GM23248 (cell line): Measurements from ENCODE around the gene STT3B.

Source experiments
- EZH2 ChIP-seq: fragments of 200-600 bp; sonication (generic); IDR thresholded peaks from 2 replicates; pipeline ENCODE4 v1.6.1; 2018; ENCODE audit warnings: antibody characterized with exemption, mild to moderate bottlenecking; ENCODE audit not compliant: insufficient read depth, poor library complexity, severe bottlenecking
- EZH2phosphoT487 ChIP-seq: fragments of 200-600 bp; sonication (generic); IDR thresholded peaks from 2 replicates; pipeline ENCODE4 v1.6.1; 2018; ENCODE audit warnings: antibody characterized with exemption, moderate library complexity, mild to moderate bottlenecking, low read depth; ENCODE audit not compliant: insufficient read depth

DNA sequence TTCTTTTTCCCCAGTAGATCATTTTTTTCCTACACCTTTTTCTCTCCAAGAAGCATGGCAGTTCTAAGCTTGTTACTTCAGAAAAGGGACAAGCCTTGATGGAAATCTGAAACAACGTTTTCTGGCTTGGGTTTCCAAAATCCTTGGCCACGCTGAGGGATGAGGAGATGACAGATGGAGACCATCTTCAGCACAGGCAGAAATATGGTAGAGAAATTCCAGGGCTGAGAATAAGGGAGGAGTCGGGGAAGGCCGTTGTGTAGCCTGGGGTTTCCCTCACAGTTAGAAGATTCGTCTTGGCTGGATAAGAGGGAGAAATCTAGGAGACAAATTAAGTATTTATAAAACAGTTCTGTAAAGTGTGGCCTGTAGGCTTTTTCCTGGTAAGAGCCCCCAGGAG is 33.9 kb upstream of the STT3B start:
- TF ChIP-seq EZH2 (no peak), EZH2phosphoT487 (no peak)
